Lung (tissue), 12 donors: ENCODE results near the gene HOXB5. TPM values are rescaled to one million over a fixed set of nuclear protein-coding genes. Genes with fewer than 3 reads are reported as not detected.

ENCODE experiments used
- ATAC-seq: fragments of 200-7000 bp; cut with Tn5 transposase; one replicate; pipeline ENCODE4 v1.9.1; 2020; ENCODE audit warnings: moderate number of reproducible peaks; ENCODE audit not compliant: insufficient read depth, low FRiP score
- DNase-seq, 3 donors: peaks; one replicate each; pipeline ENCODE4 v3.0.0-alpha.2; 2013 to 2017
- H3K27ac ChIP-seq, 2 donors: one replicate each; pipeline ENCODE4 v1.5.1; 2013; ENCODE audit warnings: mild to moderate bottlenecking in 2 of 2, moderate library complexity in 2 of 2, control low read depth in 1 of 2, inconsistent platforms in 1 of 2, low read depth in 1 of 2, low read length in 1 of 2
- H3K27me3 ChIP-seq, 3 donors: one replicate each; pipeline ENCODE4 v1.5.1; 2013; ENCODE audit warnings: low read length in 2 of 3; ENCODE audit not compliant: control insufficient read depth in 3 of 3, insufficient read depth in 3 of 3
- H3K36me3 ChIP-seq, 4 donors: one replicate each; pipeline ENCODE4 v1.5.1; 2013; ENCODE audit warnings: low read length in 4 of 4, mild to moderate bottlenecking in 1 of 4, moderate library complexity in 1 of 4; ENCODE audit not compliant: control insufficient read depth in 4 of 4, insufficient read depth in 4 of 4
- H3K4me1 ChIP-seq, 5 donors: one replicate each; pipeline ENCODE4 v1.5.1; 2013; ENCODE audit warnings: low read length in 5 of 5, mild to moderate bottlenecking in 2 of 5, moderate library complexity in 1 of 5; ENCODE audit not compliant: control insufficient read depth in 5 of 5, insufficient read depth in 5 of 5
- H3K4me3 ChIP-seq: one replicate; pipeline ENCODE4 v1.5.1; 2013; ENCODE audit warnings: mild to moderate bottlenecking, control low read depth, moderate library complexity
- H3K9ac ChIP-seq, 2 donors: one replicate each; pipeline ENCODE4 v1.5.1; 2013; ENCODE audit warnings: low read length in 2 of 2, control low read depth in 1 of 2; ENCODE audit not compliant: insufficient read depth in 1 of 2
- H3K9me3 ChIP-seq, 4 donors: one replicate each; pipeline ENCODE4 v1.5.1; 2013; ENCODE audit warnings: low read length in 3 of 4, mild to moderate bottlenecking in 1 of 4, moderate library complexity in 1 of 4; ENCODE audit not compliant: control insufficient read depth in 4 of 4, insufficient read depth in 3 of 4
- CTCF ChIP-seq: IDR thresholded peaks from 2 replicates; pipeline ENCODE4 v1.5.1; 2012; ENCODE audit warnings: mild to moderate bottlenecking; ENCODE audit errors: control extremely low read depth, extremely low read depth
- WGBS, 2 donors: extraction: QIAGEN DNeasy Blood & Tissue Kit; methylation state at CpG; one replicate each; pipeline ENCODE4 v1.1.7; 2013; 5-methylcytosine and 5-hydroxymethylcytosine counted together
- polyA plus RNA-seq, 2 donors: library from polyadenylated mRNA; stranded (reverse); fragments of 200-250 nt; gene quantifications; one replicate each; pipeline ENCODE4 v1.2.1, GENCODE V29; 2013
- total RNA-seq, 2 donors: library from RNA; depleted of rRNA in 1 of 2; stranded (reverse); fragments of >200 nt in 1 of 2; gene quantifications; one replicate each; pipeline ENCODE4 v1.2.1, GENCODE V29; 2014 to 2021
- donor health status: control.
- donor health status: control.
- donor health status: Bipolar disorder and iron deficiency.
- donor health status: healthy.
- donor health status: DM: yes; HTN: yes; CAD: no.

HOXB5 gene
- total and polyA plus RNA-seq, 4 donors: 1.8 to 2.9 (median 2.2) TPM

- peak overlapping the region in 1 of 2 donors; percentile 24 for H3K9ac ChIP-seq
- H3K36me3 ChIP-seq: no peaks in the 10 kb centered on the region
- TF ChIP-seq CTCF: no peak
- no peak for ATAC-seq
- WGBS, 2 donors: 46 to 75% methylated on average over 2 of the region's 2 CpGs
- H3K27me3 ChIP-seq: peaks cover 4 to 56% (median 7%) of the 10 kb centered on the region in 3 donors
- H3K4me1 ChIP-seq: peaks cover 0 to 82% (median 7%) of the 10 kb centered on the region in 5 donors
- peaks cover 0 to 2% (median 0%) of the 10 kb centered on the region in 4 donors for H3K9me3 ChIP-seq
- DNase-seq: peak; percentile 53 to 76 (median 76)
- H3K4me3 ChIP-seq: no peak overlapping the region
- no peak overlapping the region for H3K27ac ChIP-seq
Measured at GRCh38 chr17:48584223-48584741, 9.3 kb downstream of the HOXB5 start.

- ATAC-seq: no peak
- DNase-seq: no peak
- Histone ChIP-seq H3K4me1 (peaks cover 0 to 83% (median 7%) of the 10 kb centered on the region in 5 donors), H3K27ac (no peak overlapping the region), H3K4me3 (no peak overlapping the region), H3K9me3 (peaks cover 0 to 2% (median 0%) of the 10 kb centered on the region in 4 donors), H3K27me3 (peaks cover 4 to 56% (median 11%) of the 10 kb centered on the region in 3 donors), H3K9ac (peak overlapping the region in 1 of 2 donors; percentile 24), H3K36me3 (no peaks in the 10 kb centered on the region)
- WGBS, 2 donors: 65 to 86% methylated on average over 3 of the region's 3 CpGs
- no peak for TF ChIP-seq CTCF
Measured at GRCh38 chr17:48583708-48584222, 9.8 kb downstream of the HOXB5 start.

GRCh38 chr17:48582750-48583069 lies 10.9 kb downstream of the HOXB5 start:
- DNase-seq: no peak
- Histone ChIP-seq H3K36me3 (no peaks in the 10 kb centered on the region), H3K27ac (peak overlapping the region in 1 of 2 donors; percentile 94), H3K4me3 (no peak overlapping the region), H3K27me3 (peaks cover 4 to 48% (median 11%) of the 10 kb centered on the region in 3 donors), H3K9ac (peak overlapping the region in 1 of 2 donors; percentile 94), H3K4me1 (peaks cover 0 to 76% (median 7%) of the 10 kb centered on the region in 5 donors), H3K9me3 (peaks cover 0 to 2% (median 0%) of the 10 kb centered on the region in 4 donors)
- TF ChIP-seq CTCF: no peak
- 23% methylated on average over 7 of the region's 7 CpGs for WGBS, 2 donors
- ATAC-seq: no peak
